CD14-positive monocyte (primary cell): ENCODE measurements around the gene PIK3R1. TPM values are rescaled to one million over a fixed set of nuclear protein-coding genes. Genes with fewer than 3 reads are reported as not detected.
A peak's percentile ranks its signal among the peaks of the same experiment; 100 is the strongest.

Source experiments
- DNase-seq, 3 donors: peaks; one replicate each; pipeline ENCODE4 v3.0.0-alpha.2; 2011 to 2022
- H2AFZ ChIP-seq: 2 replicates; pipeline ENCODE4 v1.6.0; 2012; ENCODE audit warnings: mild to moderate bottlenecking, low read depth, low read length, inconsistent platforms; ENCODE audit not compliant: insufficient read depth, poor library complexity, severe bottlenecking
- H3K27ac ChIP-seq, 2 donors: 1 replicate in 1 of 2; 2 replicates in 1 of 2; pipeline ENCODE4 v1.5.1; 2012 to 2013; ENCODE audit warnings: low read length in 2 of 2, control low read depth in 1 of 2, inconsistent platforms in 1 of 2, low read depth in 1 of 2, mild to moderate bottlenecking in 1 of 2
- H3K27me3 ChIP-seq, 2 donors: one replicate each; pipeline versions ENCODE4 v1.6.0 to v1.6.1; 2011 to 2013; ENCODE audit warnings: low read length in 2 of 2; ENCODE audit not compliant: control insufficient read depth in 2 of 2, insufficient read depth in 2 of 2
- H3K36me3 ChIP-seq, 2 donors: replicated peaks in 1 of 2; 1 replicate in 1 of 2; 2 replicates in 1 of 2; pipeline versions ENCODE4 v1.5.1 to v1.6.1; 2012 to 2013; ENCODE audit warnings: low read length in 2 of 2, control low read depth in 1 of 2, inconsistent platforms in 1 of 2, mild to moderate bottlenecking in 1 of 2; ENCODE audit not compliant: insufficient read depth in 2 of 2, control insufficient read depth in 1 of 2
- H3K4me1 ChIP-seq, 2 donors: 1 replicate in 1 of 2; 2 replicates in 1 of 2; pipeline versions ENCODE4 v1.5.1 to v1.6.1; 2012 to 2013; ENCODE audit warnings: low read length in 2 of 2, control low read depth in 1 of 2, inconsistent platforms in 1 of 2, mild to moderate bottlenecking in 1 of 2, moderate library complexity in 1 of 2; ENCODE audit not compliant: insufficient read depth in 2 of 2, control insufficient read depth in 1 of 2
- H3K4me2 ChIP-seq: replicated peaks from 2 replicates; pipeline ENCODE3; 2012; ENCODE audit warnings: low read length, moderate library complexity, mild to moderate bottlenecking; ENCODE audit not compliant: poor library complexity, severe bottlenecking; ENCODE audit errors: extremely low read depth
- H3K4me3 ChIP-seq, 3 experiments: fragments of 200-600 bp in 1 of 3; sonication (generic) in 1 of 3; replicated peaks in 1 of 3; 1 replicate in 2 of 3; 2 replicates in 1 of 3; pipeline ENCODE4 v1.5.1; 2011 to 2013; ENCODE audit warnings: low read length in 3 of 3, mild to moderate bottlenecking in 3 of 3, control low read depth in 2 of 3, low read depth in 2 of 3, inconsistent platforms in 1 of 3, moderate library complexity in 1 of 3
- H3K79me2 ChIP-seq: 2 replicates; pipeline ENCODE4 v1.6.0; 2012; ENCODE audit warnings: mild to moderate bottlenecking, control low read depth, inconsistent platforms, low read length, moderate library complexity; ENCODE audit not compliant: insufficient read depth
- H3K9ac ChIP-seq: 2 replicates; pipeline ENCODE4 v1.6.0; 2017; ENCODE audit warnings: low read length, mild to moderate bottlenecking; ENCODE audit not compliant: insufficient read depth, poor library complexity, severe bottlenecking
- H3K9me3 ChIP-seq, 2 donors: replicated peaks in 1 of 2; 1 replicate in 1 of 2; 2 replicates in 1 of 2; pipeline versions ENCODE4 v1.5.1 to v1.6.1; 2012 to 2013; ENCODE audit warnings: low read length in 2 of 2, control low read depth in 1 of 2; ENCODE audit not compliant: control insufficient read depth in 1 of 2, insufficient read depth in 1 of 2
- H4K20me1 ChIP-seq: 2 replicates; pipeline ENCODE4 v1.6.0; 2012; ENCODE audit warnings: mild to moderate bottlenecking, low read length, control low read depth, moderate library complexity; ENCODE audit not compliant: insufficient read depth
- H3K27ac Mint-ChIP-seq, 7 donors: one replicate each; pipeline ENCODE4 v1.8.0; 2020; ENCODE audit warnings: mild to moderate bottlenecking in 7 of 7, mixed read lengths in 7 of 7, moderate library complexity in 6 of 7, inconsistent platforms in 2 of 7
- H3K27me3 Mint-ChIP-seq, 3 donors: one replicate each; pipeline ENCODE4 v1.8.0; 2021 to 2022; ENCODE audit warnings: low read depth in 3 of 3, mild to moderate bottlenecking in 3 of 3, mixed read lengths in 3 of 3, moderate library complexity in 3 of 3, inconsistent platforms in 1 of 3
- H3K36me3 Mint-ChIP-seq, 2 donors: one replicate each; pipeline ENCODE4 v1.8.0; 2020; ENCODE audit warnings: mixed read lengths in 2 of 2, inconsistent platforms in 1 of 2, mild to moderate bottlenecking in 1 of 2
- H3K4me1 Mint-ChIP-seq: one replicate; pipeline ENCODE4 v1.8.0; 2020; ENCODE audit warnings: mild to moderate bottlenecking, mixed read lengths
- H3K4me3 Mint-ChIP-seq, 2 donors: one replicate each; pipeline ENCODE4 v1.8.0; 2020; ENCODE audit warnings: mild to moderate bottlenecking in 2 of 2, mixed read lengths in 2 of 2, moderate library complexity in 1 of 2
- H3K9me3 Mint-ChIP-seq, 7 donors: one replicate each; pipeline ENCODE4 v1.8.0; 2020 to 2022; ENCODE audit warnings: mixed read lengths in 7 of 7, mild to moderate bottlenecking in 6 of 7, moderate library complexity in 6 of 7, inconsistent platforms in 2 of 7
- WGBS: methylation state at CpG from one replicate; pipeline ENCODE4 v1.1.5; 2013; ENCODE audit warnings: missing lambda C conversion rate; ENCODE audit not compliant: insufficient coverage; 5-methylcytosine and 5-hydroxymethylcytosine counted together
- intact Hi-C, 2 donors: fragments of 100-400 bp; cut with micrococcal nuclease; formaldehyde crosslinking; loops; one replicate each; pipeline versions ENCODE4 v1.15.0 to v1.15.1; 2023
- polyA plus RNA-seq, 3 donors: library from polyadenylated mRNA; depleted of rRNA in 1 of 3; unstranded in 2 of 3; stranded (reverse) in 1 of 3; fragments of 300-500 nt in 2 of 3; fragments of >200 nt in 1 of 3; fragmentation: Illumina TruSeq in 2 of 3; gene quantifications; 1 replicate in 2 of 3; 2 replicates in 1 of 3; pipeline ENCODE4 v1.2.3, GENCODE V29; 2012 to 2021
- TF ChIP-seq, protein P1 (sequence below): fragments of 200-600 bp; IDR thresholded peaks from one replicate; pipeline ENCODE4 v1.8.0; 2022; ENCODE audit warnings: antibody characterized with exemption, mild to moderate bottlenecking

The PIK3R1 gene
- polyA plus RNA-seq, 3 donors: 9.5 to 25.5 (median 10.5) TPM

DNA sequence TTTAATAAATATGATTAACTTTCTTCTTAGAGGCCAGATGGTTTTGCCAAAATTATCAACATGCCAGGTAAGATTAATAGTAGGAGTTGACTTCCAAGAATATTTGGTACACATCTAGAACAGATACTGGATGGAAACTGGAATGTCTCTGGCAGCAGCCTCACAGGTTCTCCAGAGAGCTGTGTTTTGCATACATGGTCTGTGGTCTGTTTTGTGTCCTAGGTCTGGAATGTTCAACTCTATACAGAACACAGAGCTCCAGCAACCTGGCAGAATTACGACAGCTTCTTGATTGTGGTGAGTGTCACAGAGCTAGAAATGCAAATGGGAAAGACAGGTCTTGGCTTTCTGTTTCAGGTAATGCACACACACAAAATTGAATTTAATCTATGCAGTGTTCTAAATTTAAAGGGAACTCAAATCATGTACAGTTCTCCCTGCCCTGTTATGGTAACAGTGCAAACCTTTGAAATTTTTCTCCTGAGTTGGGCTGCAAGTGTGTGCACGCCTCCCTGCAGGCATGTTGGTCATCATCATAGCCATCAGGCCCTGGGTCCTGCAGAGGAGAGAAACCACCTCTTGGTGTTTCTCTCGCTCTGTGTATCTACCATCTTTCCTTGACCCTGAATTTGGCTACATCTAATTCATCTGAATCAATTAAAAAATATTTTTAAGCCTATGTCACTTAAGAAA lies 58.3 kb downstream of the PIK3R1 start:
- peaks cover 61% of the 10 kb centered on the region for H3K79me2 ChIP-seq
- Mint-ChIP-seq H3K27me3 (no peaks in the 10 kb centered on the region), H3K27ac (peak overlapping the region in 3 of 7 donors; percentile 4 to 63 (median 61)), H3K4me3 (no peak overlapping the region), H3K4me1 (peaks cover 12% of the 10 kb centered on the region), H3K9me3 (no peaks in the 10 kb centered on the region), H3K36me3 (peaks cover 49 to 58% of the 10 kb centered on the region in 2 donors)
- no peak for DNase-seq
- peaks cover 42 to 62% of the 10 kb centered on the region in 2 donors for H3K36me3 ChIP-seq
- TF ChIP-seq, protein P1, sequence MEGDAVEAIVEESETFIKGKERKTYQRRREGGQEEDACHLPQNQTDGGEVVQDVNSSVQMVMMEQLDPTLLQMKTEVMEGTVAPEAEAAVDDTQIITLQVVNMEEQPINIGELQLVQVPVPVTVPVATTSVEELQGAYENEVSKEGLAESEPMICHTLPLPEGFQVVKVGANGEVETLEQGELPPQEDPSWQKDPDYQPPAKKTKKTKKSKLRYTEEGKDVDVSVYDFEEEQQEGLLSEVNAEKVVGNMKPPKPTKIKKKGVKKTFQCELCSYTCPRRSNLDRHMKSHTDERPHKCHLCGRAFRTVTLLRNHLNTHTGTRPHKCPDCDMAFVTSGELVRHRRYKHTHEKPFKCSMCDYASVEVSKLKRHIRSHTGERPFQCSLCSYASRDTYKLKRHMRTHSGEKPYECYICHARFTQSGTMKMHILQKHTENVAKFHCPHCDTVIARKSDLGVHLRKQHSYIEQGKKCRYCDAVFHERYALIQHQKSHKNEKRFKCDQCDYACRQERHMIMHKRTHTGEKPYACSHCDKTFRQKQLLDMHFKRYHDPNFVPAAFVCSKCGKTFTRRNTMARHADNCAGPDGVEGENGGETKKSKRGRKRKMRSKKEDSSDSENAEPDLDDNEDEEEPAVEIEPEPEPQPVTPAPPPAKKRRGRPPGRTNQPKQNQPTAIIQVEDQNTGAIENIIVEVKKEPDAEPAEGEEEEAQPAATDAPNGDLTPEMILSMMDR: no peak
- no peak overlapping the region for H3K4me3 ChIP-seq
- H3K27me3 ChIP-seq: no peaks in the 10 kb centered on the region
- H2AFZ ChIP-seq: no peak overlapping the region
- peaks cover 78% of the 10 kb centered on the region for H4K20me1 ChIP-seq
- H3K9ac ChIP-seq: no peak overlapping the region
- H3K9me3 ChIP-seq: no peaks in the 10 kb centered on the region
- 100% methylated on average over 1 of the region's 3 CpGs for WGBS
- intact Hi-C loops: loop anchor here in 1 of 2 donors (5.0 kb wide), 1 partner anchor 1027 kb away; no protein-coding TSS in a partner anchor
- H3K4me1 ChIP-seq: peaks cover 4 to 6% of the 10 kb centered on the region in 2 donors
- H3K4me2 ChIP-seq: no peak overlapping the region
- H3K27ac ChIP-seq: no peak overlapping the region

DNA sequence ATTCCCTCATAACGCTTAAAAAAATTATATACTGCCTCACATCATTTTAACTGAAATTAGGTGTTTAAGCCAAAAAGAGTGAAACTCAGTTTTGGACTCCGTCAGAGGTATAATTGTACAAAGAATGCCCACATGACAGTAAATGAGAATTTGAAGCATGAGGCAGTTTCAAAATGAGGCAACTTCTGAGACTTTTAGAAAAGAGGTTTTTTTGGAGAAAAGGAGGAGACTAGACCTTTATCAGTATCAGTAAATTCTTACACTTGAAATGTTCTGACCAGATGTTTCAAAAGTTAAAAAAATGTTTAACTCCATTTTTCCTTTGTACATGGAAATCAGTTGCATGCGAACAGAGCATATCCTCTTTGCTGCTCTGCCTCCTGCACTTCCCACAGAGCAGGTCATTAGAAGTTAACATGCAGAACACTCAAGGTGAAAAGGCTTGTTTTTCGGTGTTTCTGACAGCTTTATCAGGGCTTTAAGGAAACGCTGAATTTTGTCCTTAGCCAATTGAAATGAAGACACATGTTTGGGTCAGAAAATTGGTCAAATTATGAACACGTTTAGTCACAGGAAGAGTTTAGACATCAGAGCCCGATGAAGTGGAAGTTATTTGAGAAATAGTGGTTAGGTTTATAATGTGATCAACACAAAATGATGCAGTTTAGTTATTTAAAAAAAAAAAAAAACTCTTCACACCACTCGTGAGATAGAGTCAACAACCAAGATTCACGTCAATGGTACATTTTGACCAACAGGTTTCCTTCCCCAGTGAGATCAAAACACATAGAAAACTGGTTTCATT lies 59.5 kb downstream of the PIK3R1 start:
- H3K27ac Mint-ChIP-seq: peak overlapping the region in 4 of 7 donors; percentile 7 to 51 (median 40)
- no peaks in the 10 kb centered on the region for H3K27me3 ChIP-seq
- H3K9me3 Mint-ChIP-seq: no peaks in the 10 kb centered on the region
- WGBS: 100% methylated on average over 2 of the region's 9 CpGs
- DNase-seq: no peak
- peaks cover 2 to 3% of the 10 kb centered on the region in 2 donors for H3K4me1 ChIP-seq
- intact Hi-C loops: loop anchor here in 1 of 2 donors (5.0 kb wide), 1 partner anchor 1028 kb away; no protein-coding TSS in a partner anchor
- peaks cover 61 to 70% of the 10 kb centered on the region in 2 donors for H3K36me3 Mint-ChIP-seq
- H3K4me3 ChIP-seq: no peak overlapping the region
- H3K9me3 ChIP-seq: no peaks in the 10 kb centered on the region
- peaks cover 54 to 74% of the 10 kb centered on the region in 2 donors for H3K36me3 ChIP-seq
- peak overlapping the region in 1 of 2 donors; percentile 5 for H3K27ac ChIP-seq
- H3K27me3 Mint-ChIP-seq: no peaks in the 10 kb centered on the region
- H3K79me2 ChIP-seq: peaks cover 49% of the 10 kb centered on the region
- peaks cover 73% of the 10 kb centered on the region for H4K20me1 ChIP-seq
- H3K4me2 ChIP-seq: no peak overlapping the region
- peaks cover 5% of the 10 kb centered on the region for H3K4me1 Mint-ChIP-seq
- no peak overlapping the region for H3K9ac ChIP-seq
- no peak overlapping the region for H3K4me3 Mint-ChIP-seq
- TF ChIP-seq, protein P1: no peak
- H2AFZ ChIP-seq: no peak overlapping the region
